GM18511 (cell line): ENCODE results near the gene CFAP210.

Experiments
- ATAC-seq: cut with Tn5 transposase; IDR thresholded peaks from one replicate; pipeline ENCODE4 v1.9.1; 2021; ENCODE audit warnings: mild to moderate bottlenecking, moderate library complexity; ENCODE audit not compliant: unreplicated experiment

CFAP210 gene

DNA sequence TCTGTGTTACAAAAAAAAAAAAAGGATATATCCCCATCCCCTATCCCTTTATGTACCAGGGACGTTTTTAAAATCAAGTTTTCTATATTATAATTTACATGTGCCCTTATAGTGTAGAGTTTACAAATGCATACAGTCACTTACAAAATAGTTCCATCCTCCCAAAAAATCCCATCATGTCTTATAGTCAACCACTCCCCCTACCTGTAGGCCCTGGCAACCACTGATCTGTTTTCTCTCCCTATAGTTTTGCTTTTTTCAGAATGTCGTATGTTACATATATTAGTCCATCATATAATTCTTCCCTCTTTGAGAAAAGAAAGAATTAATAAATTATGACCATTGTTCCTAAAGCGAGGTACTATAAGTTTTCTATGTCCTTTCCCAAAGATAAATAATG, 17.8 kb downstream of the CFAP210 start:
- no peak for ATAC-seq

DNA sequence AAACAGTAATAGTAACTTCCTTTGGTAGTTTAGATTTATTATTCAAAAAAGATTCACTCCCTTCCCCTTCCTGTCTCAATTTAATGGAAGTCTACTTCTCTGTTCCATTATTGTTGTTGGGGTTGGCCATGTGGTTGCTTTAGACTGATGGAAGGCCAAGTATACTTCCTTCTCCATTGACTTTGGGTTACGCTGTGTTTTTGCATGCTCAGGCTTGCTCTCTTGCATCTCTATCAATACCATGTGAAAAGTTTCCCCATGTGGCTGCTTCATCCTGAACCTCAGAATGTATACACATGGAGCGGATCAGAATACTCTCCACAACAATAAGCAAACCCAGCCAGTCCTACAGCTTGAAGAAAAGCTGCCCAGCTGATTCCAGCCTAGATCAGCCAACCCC, 20.3 kb downstream of the CFAP210 start:
- ATAC-seq = no peak

DNA sequence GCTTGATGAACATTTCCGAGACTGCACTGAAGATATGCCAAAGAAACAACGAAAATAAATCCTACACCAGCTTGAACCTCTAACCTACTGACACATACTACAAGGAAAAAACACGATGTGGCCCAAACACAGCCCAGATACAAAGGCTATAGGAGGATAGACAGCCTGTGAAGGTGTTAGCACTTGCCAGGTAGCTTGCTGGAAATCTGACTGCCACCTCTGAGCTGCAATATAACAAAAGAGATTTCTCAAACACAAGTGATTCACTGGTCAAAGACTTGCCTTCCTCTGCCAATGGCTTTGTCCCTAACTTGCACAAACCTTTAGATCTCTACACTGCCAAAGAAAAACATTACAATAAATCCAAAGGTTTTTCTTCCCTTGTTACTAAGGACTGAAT, 21.1 kb downstream of the CFAP210 start:
- no peak for ATAC-seq

DNA sequence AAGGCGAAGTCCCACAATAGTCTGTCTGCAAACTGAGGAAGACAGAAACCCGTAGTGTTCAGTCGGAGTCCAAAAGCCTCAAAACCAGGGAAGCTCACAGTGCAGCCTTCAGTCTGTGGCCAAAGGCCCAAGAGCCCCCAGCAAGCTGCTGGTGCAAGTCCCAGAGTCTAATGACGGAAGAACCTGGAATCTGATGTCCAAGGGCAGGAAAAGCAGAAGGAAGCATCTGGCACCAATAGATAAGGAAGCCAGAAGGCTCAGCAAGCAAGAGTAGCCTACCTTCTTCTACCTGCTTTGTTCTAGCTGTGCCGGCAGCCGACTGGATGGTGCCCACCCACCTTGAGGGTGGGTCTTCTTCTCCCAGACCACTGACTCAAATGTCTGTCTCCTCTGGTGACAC, 21.8 kb downstream of the CFAP210 start:
- no peak for ATAC-seq

DNA sequence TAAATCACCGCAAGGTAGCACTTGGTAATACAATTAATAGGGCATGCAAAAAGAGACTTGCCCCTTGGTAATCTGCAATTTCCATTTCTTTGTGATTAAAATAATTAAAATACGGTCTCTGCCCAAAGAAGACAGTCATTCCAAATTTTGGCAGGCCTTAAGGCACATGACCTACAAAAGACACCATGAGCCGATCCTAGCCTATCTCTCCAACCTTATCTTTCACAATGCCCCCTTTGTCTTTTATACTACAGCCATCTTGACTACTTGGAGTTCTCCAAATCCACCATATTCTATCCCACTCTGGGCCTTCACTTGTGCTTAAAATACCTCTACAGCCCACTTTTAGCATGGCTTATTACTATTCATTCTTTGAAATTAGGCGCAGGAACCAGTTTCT, 23.3 kb downstream of the CFAP210 start:
- no peak for ATAC-seq

DNA sequence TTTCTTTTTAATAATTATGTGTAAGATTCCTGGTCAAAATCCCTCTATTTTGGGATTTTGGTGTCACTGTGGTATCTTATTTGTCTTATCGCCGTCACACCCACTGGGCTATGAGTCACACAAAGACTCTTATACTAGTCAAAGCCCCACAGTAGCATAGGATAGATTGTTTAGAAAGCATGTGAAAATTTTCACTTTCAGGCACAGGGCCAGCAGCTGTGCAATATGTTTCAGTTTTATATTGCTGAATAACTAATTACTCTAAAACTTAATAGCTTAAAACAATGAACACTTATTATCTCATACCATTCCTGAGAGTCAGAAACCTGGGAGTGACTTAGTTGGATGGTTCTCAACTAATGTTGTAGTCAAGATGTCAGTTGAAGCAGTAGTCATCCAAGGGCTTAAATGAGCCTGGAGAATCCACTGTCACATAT, 24.0 kb downstream of the CFAP210 start:
- peak; percentile 51 for ATAC-seq

DNA sequence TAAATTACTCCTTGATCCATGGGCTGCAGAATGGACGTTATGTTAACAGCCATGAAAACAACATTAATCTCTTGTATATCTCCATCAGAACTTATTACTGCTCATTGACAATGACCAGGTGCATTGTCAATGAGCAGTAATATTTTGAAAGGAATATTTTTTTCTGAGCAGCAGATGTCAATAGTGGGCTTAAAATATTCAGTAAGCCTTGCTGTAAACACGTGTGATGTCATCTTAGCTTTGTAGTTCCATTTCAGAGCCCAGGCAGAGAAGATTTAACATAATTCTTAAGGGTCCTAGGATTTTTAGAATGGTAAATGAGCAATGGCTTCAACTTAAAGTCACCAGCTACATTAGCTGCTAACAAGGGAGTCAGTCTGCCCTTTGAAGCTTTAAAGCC, 26.6 kb downstream of the CFAP210 start:
- no peak for ATAC-seq

DNA sequence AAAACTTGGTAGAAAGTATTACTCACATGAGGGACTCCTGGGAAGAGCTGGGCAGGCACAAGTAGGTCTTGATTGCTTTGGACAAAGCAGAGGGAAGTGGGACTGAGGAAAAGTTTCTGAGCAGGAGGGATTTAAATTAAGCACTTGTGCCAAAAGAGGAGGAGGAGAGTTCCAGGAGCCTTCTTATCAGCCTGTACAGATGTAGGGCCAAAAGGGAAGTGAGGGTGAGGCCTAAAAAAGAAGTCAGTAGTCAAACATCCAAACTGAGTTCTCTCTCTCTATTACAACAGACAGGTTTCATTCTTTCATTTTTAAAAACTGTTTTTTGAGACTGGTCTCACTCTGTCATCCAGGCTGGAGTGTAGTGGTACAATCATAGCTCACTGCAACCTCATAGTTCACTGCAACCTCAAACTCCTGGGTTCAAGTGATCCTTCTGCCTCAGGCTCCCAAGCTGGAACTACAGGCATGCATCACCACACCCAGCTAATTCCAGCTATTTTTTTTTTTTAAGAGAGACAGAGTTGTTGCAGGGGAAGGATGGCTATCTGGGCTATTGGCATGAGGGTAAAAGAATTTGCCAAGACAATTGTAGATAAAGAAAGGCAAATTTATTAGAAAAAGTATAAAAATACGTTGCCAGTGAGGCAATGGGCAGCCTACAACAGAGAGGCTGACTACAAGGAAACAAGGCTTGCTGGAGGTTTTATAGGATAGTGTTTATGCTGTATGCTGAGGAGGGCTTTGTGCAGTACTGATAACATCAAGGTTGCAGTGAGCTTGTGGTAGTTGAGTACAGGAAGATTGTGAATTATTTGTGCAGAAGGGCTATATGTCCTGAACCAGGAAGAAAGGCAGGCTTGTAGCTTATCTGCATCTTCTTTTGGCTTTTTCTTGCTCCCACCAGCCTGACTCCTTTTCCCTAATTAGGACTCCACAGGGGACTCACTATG, 29.0 kb downstream of the CFAP210 start:
- ATAC-seq = no peak

DNA sequence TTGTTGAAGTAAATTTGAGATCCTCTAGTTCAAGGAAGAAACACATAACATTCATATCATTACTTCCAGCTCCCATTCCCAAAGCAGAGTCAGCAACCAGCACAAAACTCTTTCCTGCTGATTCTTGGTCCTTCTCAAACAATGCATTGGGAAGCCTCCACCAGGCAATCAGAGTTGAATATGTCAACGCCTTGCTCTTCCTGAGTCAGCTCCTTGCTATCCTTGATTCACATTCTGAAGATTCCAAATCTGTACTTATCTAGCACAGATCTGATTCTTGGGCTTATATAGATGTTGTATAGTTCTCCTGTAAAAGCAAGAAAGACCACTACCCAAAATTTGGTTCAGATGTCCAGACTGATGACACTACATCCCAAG, 29.6 kb downstream of the CFAP210 start:
- ATAC-seq = no peak

DNA sequence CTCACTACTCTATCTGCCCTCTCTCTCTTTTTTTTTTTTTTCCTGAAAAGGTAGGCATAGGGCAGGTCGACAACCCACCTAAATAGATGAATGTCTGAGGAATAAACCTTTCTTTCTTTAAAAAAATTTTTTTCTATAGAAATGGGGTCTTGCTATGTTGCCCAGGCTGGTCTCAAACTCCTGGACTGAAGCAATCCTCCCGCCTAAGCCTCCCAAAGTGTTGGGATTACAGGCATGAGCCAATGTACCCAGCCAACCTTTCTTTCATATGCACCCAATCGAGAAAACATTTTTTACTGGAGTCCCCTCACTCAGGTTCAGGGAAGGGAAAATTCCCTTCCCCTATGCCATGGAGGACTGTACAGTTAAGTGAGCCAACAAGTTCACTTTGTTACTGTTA, 31.0 kb downstream of the CFAP210 start:
- ATAC-seq = no peak

DNA sequence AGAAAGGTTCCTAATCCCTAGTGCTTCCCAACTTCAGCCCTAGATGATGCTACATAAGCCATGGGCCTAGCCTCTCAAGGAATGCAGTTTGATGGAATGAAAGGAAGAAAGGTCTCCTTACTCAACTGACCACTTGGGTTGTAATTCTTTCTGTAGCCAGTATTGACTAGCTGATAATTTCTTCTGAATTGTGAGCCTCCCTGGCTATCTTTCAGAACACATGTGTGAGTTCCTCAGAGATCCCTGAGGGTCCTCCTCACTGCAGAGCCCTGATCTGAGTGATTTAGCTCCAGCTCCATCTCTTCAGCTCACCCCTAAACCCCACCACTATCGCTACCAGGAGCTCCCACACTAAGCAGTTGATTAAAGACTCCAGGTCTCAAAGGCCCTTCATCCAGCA, 31.5 kb downstream of the CFAP210 start:
- ATAC-seq = no peak

DNA sequence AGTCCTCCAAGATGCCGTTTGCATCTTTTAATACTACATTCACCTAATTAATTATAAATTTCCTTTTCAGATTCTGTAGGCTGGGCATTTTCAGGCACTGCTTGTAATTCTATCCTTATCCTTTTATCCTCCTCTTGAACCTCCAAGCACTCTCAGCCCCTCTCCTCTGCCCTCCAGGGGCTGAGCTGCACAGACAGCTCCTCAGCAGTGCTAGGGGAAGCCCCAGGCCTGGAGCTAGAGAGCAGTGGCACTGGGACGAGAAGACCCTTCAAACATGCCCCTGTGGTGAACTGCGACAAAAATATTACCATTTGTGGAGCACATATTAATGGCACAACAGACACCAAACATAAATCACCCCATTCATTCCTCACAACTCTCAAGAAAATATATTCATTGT, 32.9 kb downstream of the CFAP210 start:
- no peak for ATAC-seq

DNA sequence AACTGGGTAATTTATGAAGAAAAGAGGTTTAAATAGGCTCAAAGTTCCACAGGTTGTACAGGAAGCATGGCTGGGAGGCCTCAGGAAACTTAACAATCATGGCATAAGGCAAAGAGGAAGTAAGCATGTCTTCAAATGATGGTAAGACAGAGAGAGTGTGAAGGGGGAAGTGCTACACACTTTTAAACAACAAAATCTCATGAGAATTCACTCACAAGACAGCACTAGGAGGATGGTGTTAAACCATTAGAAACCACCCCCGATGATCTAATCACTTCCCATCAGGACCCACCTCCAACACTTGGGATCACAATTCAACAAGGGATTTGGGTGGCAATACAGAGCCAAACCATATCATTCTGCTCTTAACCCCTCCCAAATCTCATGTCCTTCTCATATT, 34.9 kb downstream of the CFAP210 start:
- no peak for ATAC-seq

DNA sequence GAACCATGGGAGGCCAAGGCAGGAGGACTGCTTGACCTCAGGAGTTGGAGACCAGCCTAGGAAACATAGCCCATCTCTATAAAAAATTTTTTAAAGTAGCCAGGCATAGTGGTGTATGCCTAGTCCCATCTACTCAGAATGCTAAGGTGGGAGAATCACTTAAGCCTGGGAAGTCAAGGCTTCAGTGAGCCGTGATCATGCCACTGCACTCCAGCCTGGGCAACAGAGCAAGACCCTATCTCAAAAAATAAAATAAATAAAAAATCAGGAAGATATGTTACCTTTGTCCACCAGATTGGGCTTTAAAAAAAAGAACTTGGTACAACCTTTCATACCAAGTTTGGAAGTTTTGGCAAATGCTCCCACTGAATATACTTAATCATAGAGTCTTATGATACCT, 35.3 kb downstream of the CFAP210 start:
- ATAC-seq = no peak

DNA sequence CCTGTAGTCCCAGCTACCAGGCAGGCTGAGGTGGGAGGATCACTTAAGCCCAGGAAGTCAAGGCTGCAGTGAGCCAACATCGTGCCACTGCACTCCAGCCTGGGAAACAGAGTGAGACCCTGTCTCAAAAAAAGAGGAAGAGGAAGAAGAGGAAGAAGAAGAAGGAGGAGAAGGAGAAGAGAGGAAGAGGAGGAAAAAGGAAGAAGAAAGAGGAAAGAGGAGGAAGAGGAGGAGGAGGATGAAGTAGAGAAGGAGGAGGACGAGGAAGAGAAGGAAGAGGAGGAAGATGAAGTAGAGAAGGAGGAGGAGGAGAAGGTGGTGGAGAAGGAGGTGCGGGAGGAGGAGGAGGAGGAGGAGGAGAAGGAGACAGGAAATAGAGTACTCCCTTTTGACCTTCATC, 38.0 kb downstream of the CFAP210 start:
- ATAC-seq = no peak

DNA sequence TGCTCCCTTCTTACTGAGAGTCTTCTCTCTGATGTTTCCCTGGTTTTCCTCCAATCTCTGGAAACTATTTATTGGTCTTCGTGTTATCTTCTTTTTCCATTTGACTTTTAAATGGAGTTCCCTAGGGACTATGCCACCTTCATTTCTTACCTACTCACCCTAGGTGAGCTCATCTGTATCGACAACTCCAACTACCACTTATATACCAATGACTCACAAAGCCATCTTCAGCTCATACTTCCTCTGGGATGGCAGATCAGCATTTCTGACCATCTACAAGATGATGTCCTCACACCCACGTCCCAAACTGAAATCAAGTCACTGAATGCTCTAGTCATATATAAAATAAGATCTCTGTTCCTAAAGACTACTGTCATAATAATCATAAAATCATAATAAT, 40.6 kb downstream of the CFAP210 start:
- no peak for ATAC-seq

DNA sequence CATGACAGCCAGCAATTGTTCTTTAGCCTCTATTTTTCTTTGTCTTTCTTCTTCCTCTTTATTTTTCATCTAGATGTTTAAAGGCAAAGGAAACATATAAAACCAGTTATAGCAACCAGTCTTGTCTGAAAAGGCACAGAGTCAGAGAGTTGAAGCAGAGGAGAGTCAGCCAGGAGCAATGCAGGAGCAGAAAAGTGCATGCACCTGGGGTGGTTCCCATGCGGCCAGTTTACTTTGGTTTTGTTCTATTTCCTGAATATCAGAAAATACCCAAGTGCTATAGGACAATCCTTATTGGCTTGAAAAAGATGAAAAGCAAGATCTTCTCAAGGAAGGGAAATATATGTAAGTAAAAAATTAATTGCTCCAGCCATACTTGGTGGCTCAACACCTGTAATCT, 44.9 kb downstream of the CFAP210 start:
- ATAC-seq = no peak

DNA sequence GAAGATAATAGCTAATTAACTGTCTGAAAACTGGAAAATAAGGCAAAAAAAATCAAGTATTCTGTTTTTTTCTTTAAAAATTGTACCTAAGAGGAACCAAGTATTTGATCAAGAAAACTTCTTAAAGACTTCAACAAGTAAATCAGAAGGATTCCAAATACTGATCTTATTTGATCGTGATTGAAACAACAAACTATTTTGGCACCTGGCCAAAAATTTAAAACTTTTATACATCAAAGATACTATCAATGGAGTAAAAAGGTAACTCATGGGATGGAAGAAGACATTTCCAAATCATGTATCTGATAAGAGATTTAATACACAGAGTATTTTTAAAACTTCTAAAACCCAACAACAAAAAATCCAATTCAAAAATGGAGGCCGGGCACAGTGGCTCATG, 46.7 kb downstream of the CFAP210 start:
- ATAC-seq = no peak

DNA sequence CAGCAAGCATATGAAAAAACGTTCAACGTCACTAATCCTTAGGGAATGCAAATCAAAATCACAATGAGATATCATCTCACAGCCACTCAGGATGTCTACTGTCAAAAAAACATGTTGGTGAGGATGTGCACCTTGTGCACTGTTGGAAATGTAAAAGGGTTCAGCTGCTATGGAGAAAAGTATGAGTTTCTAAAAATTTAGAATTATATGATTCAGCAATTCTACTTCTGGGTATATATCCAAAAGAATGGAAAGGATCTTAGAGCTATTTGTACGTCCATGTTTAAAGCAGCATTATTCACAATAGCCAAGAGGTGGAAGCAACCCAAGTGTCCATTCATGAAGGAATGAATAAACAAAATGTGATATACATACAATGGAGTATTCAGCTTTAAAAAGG, 50.0 kb downstream of the CFAP210 start:
- no peak for ATAC-seq

DNA sequence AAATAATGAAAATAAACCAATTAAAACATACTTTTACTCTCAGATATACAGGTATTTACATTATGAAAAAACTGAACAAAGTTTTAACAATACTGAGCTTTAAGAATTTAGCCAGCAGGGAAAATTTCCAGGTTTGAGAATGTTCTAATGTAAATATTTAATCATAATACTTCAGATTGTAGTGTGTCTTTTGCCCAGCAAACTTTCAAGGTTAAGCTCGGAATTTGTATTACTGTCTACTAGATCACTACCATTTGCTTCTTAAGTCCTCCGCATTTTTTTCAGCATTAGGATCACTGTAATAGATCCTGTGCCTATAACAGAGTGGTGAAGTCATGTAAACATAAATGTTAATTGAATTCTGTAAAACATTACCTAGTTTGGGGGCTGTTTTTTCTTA, 52.7 kb downstream of the CFAP210 start:
- ATAC-seq = no peak

DNA sequence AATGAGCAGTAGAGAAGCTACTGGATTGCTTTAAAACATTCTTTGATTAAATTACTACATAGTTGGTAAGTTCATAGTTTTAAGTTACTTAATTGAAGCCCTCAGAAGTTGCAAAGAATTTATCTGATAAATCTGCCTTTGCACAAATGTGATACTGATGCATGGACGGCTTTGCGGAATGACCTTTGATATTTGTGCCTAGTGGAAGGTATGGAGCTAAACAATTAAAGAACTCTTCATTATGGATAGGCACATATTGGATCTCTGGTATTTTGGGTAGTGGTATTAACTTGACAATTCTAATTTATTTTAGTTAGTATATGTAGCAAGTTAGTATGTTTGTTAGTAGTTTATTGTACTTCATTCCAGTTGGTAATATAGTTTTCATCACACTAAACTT, 54.1 kb downstream of the CFAP210 start:
- no peak for ATAC-seq

DNA sequence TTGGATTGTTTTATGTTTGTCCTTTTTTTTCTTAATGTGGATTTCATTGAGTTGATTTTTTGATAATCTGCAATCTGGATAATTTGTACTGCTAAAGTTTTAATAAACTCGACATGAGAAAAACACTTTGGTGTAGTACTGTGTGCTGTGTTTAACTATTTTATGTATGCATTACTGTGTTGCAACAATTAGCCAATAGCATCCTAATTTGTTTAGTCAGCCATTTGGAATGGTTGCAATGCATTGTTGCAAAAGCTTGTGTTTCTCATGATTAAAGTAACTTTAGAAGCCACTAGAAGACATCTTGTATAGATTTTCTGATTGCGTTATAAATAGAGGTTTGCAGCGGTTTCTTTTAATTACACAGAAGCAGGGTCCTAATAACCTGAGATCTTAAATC, 56.6 kb downstream of the CFAP210 start:
- no peak for ATAC-seq
